Activated CD8-positive, alpha-beta T cell treated with anti-CD3 and anti-CD28 coated beads for 36 hours (primary cell): ENCODE results near the gene HNRNPA2B1. TPM values are rescaled to one million over a fixed set of nuclear protein-coding genes. Genes with fewer than 3 reads are reported as not detected.

Experiments used
- ATAC-seq: fragments of 200-7000 bp; cut with Tn5 transposase; one replicate; pipeline ENCODE4 v1.10.0; 2021; ENCODE audit warnings: mild to moderate bottlenecking, moderate library complexity
- CTCF ChIA-PET: fragments of 350-600 bp; sonication (Branson Sonifier 250); formaldehyde crosslinking; loops from one replicate; lab custom pipeline; 2021; ENCODE audit warnings: antibody characterized with exemption; lab: Charles Lee
- POLR2A ChIA-PET: fragments of 350-600 bp; sonication (Branson Sonifier 250); formaldehyde crosslinking; loops from one replicate; lab custom pipeline; 2021; ENCODE audit warnings: antibody characterized with exemption; lab: Charles Lee
- DNase-seq: peaks from one replicate; pipeline ENCODE4 v3.0.0-alpha.2; 2020
- H3K27ac Mint-ChIP-seq: one replicate; pipeline ENCODE4 v1.8.0; 2021; ENCODE audit warnings: mild to moderate bottlenecking, mixed read lengths
- H3K27me3 Mint-ChIP-seq: one replicate; pipeline ENCODE4 v1.8.0; 2021; ENCODE audit warnings: mixed read lengths
- H3K36me3 Mint-ChIP-seq: one replicate; pipeline ENCODE4 v1.8.0; 2021; ENCODE audit warnings: low read depth, mixed read lengths
- H3K4me1 Mint-ChIP-seq: one replicate; pipeline ENCODE4 v1.8.0; 2021; ENCODE audit warnings: low read depth, mixed read lengths
- H3K4me3 Mint-ChIP-seq: one replicate; pipeline ENCODE4 v1.8.0; 2021; ENCODE audit warnings: mild to moderate bottlenecking, moderate library complexity, mixed read lengths
- H3K9me3 Mint-ChIP-seq: one replicate; pipeline ENCODE4 v1.8.0; 2021; ENCODE audit warnings: mixed read lengths
- intact Hi-C: fragments of 100-400 bp; cut with micrococcal nuclease; formaldehyde crosslinking; loops from one replicate; pipeline ENCODE4 v1.10.0; 2022
- total RNA-seq, 2 experiments: library from RNA; stranded (reverse); gene quantifications; one replicate each; pipeline ENCODE4 v1.2.3, GENCODE V29; 2021
- TF ChIP-seq, protein P1 (sequence below): fragments of 200-600 bp; IDR thresholded peaks from one replicate; pipeline ENCODE4 v1.8.0; 2022; ENCODE audit warnings: antibody characterized with exemption, mild to moderate bottlenecking

Gene HNRNPA2B1
- total RNA-seq, 2 experiments from 2014 or later = 871 to 893 TPM

DNA sequence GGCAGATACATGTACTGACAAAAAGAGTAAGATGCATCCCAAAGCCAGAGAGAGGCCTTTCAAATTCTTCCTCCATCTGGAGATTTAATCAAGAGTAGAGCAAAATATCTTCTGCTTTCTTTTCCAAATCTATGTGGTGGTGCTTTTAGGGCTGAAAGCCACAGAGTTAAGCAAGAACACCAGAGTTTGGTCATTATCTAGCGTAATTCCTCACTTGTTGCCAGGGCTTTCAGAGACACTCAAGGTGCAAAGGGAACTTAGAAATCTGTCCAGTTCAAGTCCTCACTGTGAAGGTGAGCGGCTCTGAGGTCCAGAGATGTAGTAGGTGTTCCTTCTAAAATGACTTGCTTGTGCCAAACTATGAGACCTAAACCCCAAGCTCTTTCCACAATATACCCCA lies 59.5 kb downstream of the HNRNPA2B1 start:
- Mint-ChIP-seq H3K36me3 (no peaks in the 10 kb centered on the region), H3K4me1 (no peaks in the 10 kb centered on the region), H3K4me3 (no peak overlapping the region), H3K9me3 (no peaks in the 10 kb centered on the region), H3K27me3 (no peaks in the 10 kb centered on the region), H3K27ac (no peak overlapping the region)
- POLR2A ChIA-PET = no interaction called here
- CTCF ChIA-PET = no interaction called here
- no peak for ATAC-seq
- TF ChIP-seq, protein P1, sequence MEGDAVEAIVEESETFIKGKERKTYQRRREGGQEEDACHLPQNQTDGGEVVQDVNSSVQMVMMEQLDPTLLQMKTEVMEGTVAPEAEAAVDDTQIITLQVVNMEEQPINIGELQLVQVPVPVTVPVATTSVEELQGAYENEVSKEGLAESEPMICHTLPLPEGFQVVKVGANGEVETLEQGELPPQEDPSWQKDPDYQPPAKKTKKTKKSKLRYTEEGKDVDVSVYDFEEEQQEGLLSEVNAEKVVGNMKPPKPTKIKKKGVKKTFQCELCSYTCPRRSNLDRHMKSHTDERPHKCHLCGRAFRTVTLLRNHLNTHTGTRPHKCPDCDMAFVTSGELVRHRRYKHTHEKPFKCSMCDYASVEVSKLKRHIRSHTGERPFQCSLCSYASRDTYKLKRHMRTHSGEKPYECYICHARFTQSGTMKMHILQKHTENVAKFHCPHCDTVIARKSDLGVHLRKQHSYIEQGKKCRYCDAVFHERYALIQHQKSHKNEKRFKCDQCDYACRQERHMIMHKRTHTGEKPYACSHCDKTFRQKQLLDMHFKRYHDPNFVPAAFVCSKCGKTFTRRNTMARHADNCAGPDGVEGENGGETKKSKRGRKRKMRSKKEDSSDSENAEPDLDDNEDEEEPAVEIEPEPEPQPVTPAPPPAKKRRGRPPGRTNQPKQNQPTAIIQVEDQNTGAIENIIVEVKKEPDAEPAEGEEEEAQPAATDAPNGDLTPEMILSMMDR = no peak
- no peak for DNase-seq
- intact Hi-C loops = no loop called here

DNA sequence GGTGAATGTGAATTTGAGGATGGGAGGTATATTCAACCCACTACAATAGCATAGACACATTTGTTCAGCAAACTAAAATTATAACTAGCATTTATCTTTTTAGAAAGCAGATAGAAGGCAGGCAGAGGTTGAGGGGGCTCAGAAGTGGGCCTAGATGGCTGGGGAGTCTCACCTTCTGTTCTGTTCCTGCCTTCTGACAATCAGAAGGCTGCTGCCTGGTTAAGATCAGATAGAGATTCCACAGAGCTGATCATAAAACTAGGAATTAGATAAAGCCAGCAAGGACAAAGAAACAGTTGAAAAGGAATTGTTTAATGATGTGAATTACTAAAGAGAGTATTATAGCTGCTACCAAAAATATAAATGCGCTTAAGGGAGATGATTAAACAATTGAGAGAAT lies 60.2 kb downstream of the HNRNPA2B1 start:
- no peak for ATAC-seq
- intact Hi-C loops = no loop called here

More for the DNA sequence above, 60.2 kb downstream of the HNRNPA2B1 start:
- no peaks in the 10 kb centered on the region for H3K27me3 Mint-ChIP-seq
- H3K9me3 Mint-ChIP-seq = no peaks in the 10 kb centered on the region
- no peak for DNase-seq
- no peaks in the 10 kb centered on the region for H3K4me1 Mint-ChIP-seq
- H3K4me3 Mint-ChIP-seq = no peak overlapping the region
- TF ChIP-seq, protein P1 = no peak
- H3K27ac Mint-ChIP-seq = no peak overlapping the region
- ChIA-PET POLR2A (no interaction called here), CTCF (interaction anchor here (1.0 kb wide), 1 partner anchor 50 kb away, joined by 3 read pairs; no protein-coding TSS in a partner anchor)
- no peaks in the 10 kb centered on the region for H3K36me3 Mint-ChIP-seq

Other genes with a start within 250 kb of the HNRNPA2B1 start
- gene NFE2L3, start 48.5 kb downstream of the HNRNPA2B1 start, total RNA-seq = 10 to 100 TPM; 21.5 to 22.6 TPM
- 100 to 1,000 TPM; 313 to 320 TPM for gene CBX3, start 999 bp upstream of the HNRNPA2B1 start, total RNA-seq
- gene SNX10, start 91.1 kb upstream of the HNRNPA2B1 start, total RNA-seq = 10 to 100 TPM; 47.8 to 51.1 TPM